Effector CD4-positive, alpha-beta T cell (primary cell): ENCODE results near the gene ARTN.

ENCODE experiments used
- DNase-seq: peaks from one replicate; pipeline ENCODE4 v3.0.0-alpha.2; 2020

The ARTN gene

GRCh38 chr1:43949678-43950077, 16.1 kb downstream of the ARTN start:
- DNase-seq: no peak

GRCh38 chr1:43951021-43951985, 17.7 kb downstream of the ARTN start:
- no peak for DNase-seq

DNA sequence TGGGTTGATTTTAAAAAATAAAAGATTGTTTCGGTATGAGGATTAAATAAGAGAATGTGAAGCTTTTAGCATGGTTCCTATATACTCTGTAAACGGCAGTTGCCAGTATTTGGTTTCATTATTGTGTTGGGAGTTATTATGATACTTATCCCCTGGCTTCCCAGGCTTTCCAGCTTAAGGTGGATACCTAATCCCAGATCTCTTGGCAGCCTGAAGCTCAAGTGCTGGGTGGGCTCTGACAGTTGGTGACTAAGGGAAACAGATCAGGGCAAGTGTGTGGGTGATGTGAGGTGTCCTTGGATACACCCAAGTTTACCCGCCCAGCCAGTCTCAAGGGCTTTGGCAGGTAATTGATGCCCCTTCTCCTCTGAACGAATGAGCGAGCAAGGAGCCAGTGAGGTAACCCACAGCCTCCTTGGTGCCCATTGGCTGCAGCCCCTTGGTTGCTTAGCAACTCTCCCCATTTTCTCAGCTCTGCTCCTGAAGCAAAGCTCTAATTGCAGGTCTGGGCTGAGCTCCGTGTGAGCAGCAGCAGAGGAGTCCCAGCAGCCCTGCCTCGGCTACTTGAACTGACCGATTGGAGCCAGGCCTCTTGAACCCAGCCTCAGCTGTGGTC, 19.2 kb downstream of the ARTN start:
- DNase-seq: no peak

- no peak for DNase-seq
Measured at GRCh38 chr1:43953361-43953760, 19.8 kb downstream of the ARTN start.

GRCh38 chr1:43954036-43954435, 20.4 kb downstream of the ARTN start:
- DNase-seq: no peak

GRCh38 chr1:43956234-43956633, 22.6 kb downstream of the ARTN start:
- DNase-seq: no peak

DNA sequence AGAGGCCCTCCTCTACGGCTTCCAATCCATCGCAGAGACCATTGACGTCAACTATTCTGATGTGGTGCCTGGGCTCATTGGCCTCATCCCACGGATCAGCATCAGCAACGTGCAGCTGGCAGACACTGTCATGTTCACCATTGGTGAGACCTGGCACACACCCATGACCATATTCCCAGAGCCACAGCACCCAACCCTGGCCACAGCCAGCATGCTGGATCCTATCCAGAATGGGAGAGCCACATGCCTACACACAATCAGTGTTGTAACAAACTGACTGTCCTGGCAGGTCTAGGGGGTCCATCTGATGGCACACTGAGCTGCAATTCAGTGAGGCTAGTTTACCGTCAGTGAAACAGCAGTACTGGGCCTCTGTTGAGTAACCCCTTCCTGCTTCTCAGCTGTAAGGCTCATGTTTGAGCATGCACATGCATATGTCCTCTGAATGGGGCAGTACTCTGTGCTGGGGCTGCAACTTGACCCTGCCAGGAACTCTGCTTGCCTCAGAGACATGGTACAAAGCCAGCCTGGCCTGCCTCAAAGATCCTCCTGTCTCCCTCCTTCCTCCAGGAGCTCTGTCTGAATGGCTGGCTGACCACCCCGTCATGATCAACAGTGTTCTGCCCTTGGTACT, 23.9 kb downstream of the ARTN start:
- DNase-seq: no peak

DNA sequence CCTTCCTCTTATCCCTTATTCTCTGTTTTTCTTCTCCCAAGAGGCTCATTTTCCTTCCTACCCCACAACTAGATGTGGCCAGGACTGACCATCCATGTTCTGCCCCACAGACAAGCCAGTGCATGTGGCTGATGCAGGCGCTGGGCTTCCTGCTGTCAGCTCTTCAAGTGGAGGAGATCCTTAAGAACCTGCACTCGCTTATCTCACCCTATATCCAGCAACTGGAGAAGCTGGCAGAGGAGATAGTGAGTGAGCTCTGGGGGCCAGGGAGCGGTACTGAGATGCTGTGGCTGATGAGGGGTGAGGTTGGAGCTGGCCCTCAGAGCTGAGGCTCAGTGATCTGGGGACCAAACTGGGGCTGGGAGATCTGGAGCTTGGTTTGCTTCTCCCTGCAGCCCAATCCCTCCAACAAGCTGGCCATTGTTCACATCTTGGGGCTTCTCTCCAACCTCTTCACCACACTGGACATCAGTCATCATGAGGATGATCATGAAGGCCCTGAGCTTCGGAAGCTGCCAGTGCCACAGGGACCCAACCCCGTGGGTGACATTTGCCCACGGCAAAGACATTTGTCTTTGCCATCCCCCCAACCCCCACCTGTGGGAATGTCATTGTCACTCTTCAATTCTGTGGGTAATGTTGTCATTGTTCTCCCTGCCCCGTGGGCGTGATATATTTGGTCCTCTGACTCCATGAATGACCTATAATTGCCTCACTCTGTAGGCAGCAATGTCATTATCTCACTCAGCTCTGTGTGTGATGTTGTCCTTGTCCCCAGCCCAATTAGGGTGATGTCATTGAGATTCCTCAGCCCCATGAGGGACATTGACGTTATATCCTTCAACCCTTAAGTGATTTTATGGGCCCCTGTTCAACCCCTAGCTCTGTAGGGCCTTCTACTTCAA, 25.0 kb downstream of the ARTN start:
- no peak for DNase-seq

- DNase-seq: no peak
Measured at GRCh38 chr1:43960798-43961197, 27.2 kb downstream of the ARTN start.

DNA sequence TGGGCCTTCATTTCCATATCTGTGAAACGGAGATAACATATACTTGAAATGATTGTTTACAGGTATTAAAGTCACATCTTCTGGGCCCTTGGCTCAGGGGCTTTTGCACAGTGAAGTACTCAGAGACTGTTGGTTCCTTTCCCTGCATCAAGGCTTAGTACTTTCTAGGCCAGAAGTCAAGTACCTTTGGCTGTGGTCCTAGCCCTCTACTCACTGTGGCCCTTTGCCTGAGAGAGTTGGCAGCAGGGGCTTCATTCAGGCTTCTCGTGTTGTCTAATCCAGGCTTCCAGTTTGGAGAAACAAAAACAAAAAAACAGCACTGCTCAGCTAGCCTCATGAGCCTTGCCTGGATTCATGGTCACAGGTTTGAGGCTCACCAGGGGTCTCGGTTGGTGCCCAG, 28.1 kb downstream of the ARTN start:
- no peak for DNase-seq

DNA sequence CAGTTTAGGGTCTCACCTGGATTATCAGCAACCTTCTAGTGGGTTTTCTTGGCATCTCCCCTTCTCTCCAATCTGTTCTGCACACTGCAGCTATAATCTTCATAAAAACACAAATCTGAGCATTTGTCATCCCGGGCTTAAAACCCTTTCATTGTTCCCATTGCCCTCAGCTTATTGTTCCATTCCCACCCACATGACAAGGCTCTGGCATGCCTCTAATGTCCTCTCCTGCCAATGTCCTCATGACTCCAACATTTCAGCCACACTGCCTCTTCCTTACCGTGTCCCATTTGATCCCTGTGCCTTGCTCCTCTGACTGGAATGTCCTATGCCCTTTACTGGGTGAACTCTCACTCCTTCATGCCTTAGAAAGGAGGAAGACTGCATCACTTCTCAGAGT, 28.7 kb downstream of the ARTN start:
- no peak for DNase-seq

DNA sequence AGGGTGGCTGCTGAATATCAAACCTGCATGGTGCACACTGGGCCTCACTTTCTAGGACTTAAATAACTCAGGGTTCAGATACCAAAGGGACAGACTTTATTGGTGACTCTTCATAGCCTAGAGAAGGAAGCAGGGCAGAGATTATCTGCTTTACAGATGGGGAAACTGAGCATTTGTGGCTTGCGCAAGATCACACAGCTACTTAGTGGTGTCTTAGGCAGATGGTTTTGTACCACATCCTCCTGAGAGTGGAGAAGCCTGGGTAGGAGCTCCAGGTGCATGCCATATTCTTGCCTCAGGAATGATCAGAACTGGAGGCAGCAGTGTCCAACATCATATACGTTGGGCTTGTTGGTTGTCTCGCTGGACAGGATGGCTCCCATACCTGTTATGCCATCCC, 29.4 kb downstream of the ARTN start:
- no peak for DNase-seq

DNA sequence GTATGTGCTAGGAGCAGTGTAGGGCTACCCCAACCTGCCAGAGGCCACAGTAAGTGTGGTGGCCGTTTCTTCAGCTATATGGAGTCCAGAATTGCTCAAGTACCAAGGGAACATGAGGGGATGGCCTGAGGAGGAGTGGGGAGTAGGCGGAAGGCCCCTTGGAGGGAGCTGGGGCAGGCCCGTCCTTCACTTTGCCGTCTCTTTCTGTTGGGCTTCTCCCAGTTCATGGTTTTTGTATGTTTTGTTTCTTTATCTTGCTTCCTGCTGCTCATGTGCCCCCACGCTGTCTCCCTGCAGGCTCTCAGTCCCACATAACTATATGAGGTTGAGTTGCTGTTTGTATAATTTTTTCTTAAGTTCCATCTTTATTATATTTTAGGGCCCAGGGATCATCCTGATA, 30.3 kb downstream of the ARTN start:
- no peak for DNase-seq

GRCh38 chr1:43965316-43965715, 31.7 kb downstream of the ARTN start:
- DNase-seq: no peak

- DNase-seq: no peak
Measured at GRCh38 chr1:43968348-43968948, 34.8 kb downstream of the ARTN start.

DNA sequence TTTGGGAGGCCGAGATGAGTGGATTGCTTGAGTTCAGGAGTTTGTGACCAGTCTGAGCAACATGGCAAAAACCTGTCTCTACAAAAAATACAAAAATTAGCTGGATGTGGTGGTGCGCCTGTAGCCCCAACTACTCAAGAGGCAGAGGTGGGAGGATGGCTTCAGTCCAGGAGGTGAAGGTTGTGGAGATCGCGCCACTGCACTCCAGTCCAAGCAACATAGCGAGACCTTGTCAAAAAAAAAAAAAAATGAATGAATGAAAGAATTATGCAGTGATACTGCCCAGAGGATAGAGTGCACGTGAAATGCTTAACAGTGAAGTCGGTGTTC, 35.8 kb downstream of the ARTN start:
- DNase-seq: no peak

- peak; percentile 94 for DNase-seq
Measured at GRCh38 chr1:43969746-43970466, 36.3 kb downstream of the ARTN start, which contains the start of gene DPH2. Gene DPH2, plus strand, starts transcription at chr1:43970010. Its CDS starts 166 bp downstream, at chr1:43970176.

DNA sequence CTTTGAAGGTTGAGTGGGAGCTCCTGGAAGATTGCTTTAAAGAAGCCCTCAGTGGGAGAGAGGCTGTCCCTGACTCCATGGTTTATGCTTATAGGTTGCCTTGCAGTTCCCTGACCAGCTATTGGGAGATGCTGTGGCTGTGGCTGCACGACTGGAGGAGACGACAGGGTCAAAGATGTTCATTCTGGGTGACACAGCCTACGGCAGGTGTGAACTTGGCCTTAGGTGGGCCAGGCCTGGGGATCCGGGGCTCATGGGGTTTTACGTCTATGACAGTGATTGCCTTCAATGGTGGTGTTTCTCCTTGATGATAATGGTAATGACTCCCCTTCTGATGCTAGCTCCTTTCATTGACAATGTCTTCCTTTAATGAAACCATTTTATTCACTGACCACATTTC, 36.9 kb downstream of the ARTN start:
- no peak for DNase-seq

DNA sequence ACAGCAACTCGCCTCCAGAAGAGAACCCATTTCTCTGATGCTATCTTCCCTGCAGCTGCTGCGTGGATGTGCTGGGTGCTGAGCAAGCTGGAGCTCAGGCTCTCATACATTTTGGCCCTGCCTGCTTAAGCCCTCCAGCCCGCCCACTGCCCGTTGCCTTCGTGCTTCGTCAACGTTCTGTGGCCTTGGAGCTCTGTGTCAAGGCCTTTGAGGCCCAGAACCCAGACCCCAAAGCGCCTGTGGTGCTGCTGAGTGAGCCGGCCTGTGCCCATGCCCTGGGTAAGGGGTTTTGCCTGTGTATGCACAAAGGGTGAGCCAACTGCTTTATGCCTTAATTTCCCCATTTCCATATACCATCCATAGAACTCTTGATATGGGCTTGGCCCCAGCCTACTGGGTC, 37.3 kb downstream of the ARTN start:
- DNase-seq: no peak

DNA sequence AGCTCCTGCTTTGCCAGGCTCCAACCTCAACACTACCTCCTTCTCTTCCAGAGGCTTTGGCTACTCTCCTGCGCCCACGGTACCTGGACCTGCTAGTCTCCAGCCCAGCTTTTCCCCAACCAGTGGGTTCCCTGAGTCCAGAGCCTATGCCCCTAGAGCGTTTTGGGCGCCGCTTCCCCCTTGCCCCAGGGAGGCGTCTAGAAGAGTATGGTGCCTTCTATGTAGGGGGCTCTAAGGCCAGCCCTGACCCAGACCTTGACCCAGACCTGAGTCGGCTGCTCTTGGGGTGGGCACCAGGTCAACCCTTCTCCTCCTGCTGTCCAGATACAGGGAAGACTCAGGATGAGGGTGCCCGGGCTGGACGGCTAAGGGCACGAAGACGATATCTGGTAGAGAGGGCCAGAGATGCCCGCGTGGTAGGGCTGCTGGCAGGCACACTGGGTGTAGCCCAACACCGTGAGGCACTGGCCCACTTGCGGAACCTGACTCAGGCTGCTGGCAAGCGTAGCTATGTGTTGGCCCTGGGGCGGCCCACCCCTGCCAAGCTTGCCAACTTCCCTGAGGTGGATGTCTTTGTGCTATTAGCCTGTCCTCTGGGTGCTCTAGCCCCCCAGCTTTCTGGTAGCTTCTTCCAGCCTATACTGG, 37.9 kb downstream of the ARTN start:
- DNase-seq: no peak

GRCh38 chr1:43973981-43974442, 40.4 kb downstream of the ARTN start:
- DNase-seq: no peak
